Esophagus squamous epithelium (tissue), 5 donors: ENCODE results near the gene LRIT2. TPM values are rescaled to one million over a fixed set of nuclear protein-coding genes. Genes with fewer than 3 reads are reported as not detected.

Experiments
- DNase-seq: peaks from one replicate; lab custom pipeline; 2025; lab: John Stamatoyannopoulos, UW
- H3K27ac ChIP-seq, 4 donors: fragments of 200-600 bp; sonication (generic); one replicate each; pipeline ENCODE4 v1.5.1; 2016 to 2019; ENCODE audit warnings: mild to moderate bottlenecking in 1 of 4
- H3K27me3 ChIP-seq, 4 donors: fragments of 200-600 bp; sonication (generic); 1 replicate in 3 of 4; 2 replicates in 1 of 4; pipeline versions ENCODE4 v1.5.1 to v1.6.0; 2017 to 2021; ENCODE audit warnings: antibody characterized with exemption in 1 of 4
- H3K36me3 ChIP-seq, 3 donors: fragments of 200-600 bp; sonication (generic); one replicate each; pipeline ENCODE4 v1.5.1; 2016 to 2019
- H3K4me1 ChIP-seq, 3 donors: fragments of 200-600 bp; sonication (generic); one replicate each; pipeline ENCODE4 v1.5.1; 2017 to 2019
- H3K4me3 ChIP-seq, 4 donors: fragments of 200-600 bp; sonication (generic); 1 replicate in 3 of 4; 2 replicates in 1 of 4; pipeline ENCODE4 v1.5.1; 2016 to 2019; ENCODE audit warnings: mild to moderate bottlenecking in 2 of 4, moderate library complexity in 1 of 4
- H3K9me3 ChIP-seq, 3 donors: fragments of 200-600 bp; sonication (generic); one replicate each; pipeline ENCODE4 v1.5.1; 2016 to 2019
- POLR2A ChIP-seq, 4 donors: fragments of 450-650 bp; IDR thresholded peaks; one replicate each; pipeline ENCODE4 v1.6.1; 2017; ENCODE audit warnings: antibody characterized with exemption in 4 of 4, mild to moderate bottlenecking in 4 of 4, moderate library complexity in 3 of 4
- WGBS, 2 donors: methylation state at CpG; one replicate each; pipeline ENCODE4 v1.1.5; 2018; 5-methylcytosine and 5-hydroxymethylcytosine counted together
- intact Hi-C: fragments of 100-400 bp; cut with DNase I; formaldehyde crosslinking; loops from one replicate; pipeline ENCODE4 v1.15.0; 2022
- total RNA-seq, 4 donors: library from RNA; depleted of rRNA; stranded (reverse); fragments of >200 nt; gene quantifications; one replicate each; pipeline ENCODE4 v1.1.0, GENCODE V29; 2016
- TF ChIP-seq, protein P1 (sequence below), 6 experiments: fragments of 450-650 bp in 4 of 6; fragments of 200-600 bp in 2 of 6; sonication (generic) in 2 of 6; IDR thresholded peaks; one replicate each; pipeline ENCODE4 v1.5.1; 2016 to 2019; ENCODE audit warnings: antibody characterized with exemption in 6 of 6, mild to moderate bottlenecking in 4 of 6, moderate library complexity in 4 of 6
- donor health status: DM: yes; HTN: yes; CAD: no.

Gene LRIT2
- total RNA-seq, 4 donors from 2014 or later = not detected

DNA sequence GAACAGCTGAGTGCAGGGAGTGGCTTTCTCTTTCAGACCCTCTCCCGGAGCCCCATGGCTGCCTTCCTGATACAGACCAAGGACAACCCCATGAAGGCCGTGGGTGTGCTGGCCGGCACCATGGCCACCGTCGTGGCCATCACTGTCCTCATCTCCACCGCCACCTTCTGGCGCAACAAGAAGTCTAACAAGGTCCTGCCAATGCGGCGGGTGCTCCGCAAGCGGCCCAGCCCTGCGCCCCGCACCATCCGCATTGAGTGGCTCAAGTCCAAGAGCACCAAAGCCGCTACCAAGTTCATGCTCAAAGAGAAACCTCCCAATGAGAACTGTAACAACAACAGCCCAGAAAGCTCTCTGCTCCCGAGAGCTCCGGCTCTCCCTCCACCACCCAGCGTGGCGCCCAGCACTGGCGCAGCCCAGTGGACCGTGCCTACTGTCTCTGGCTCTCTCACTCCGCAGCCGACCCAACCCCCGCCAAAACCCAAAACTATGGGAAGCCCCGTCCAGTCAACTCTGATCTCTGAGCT, 11.2 kb downstream of the LRIT2 start:
- H3K27ac ChIP-seq = no peak overlapping the region
- H3K4me3 ChIP-seq = no peak overlapping the region
- peaks cover 0 to 18% (median 0%) of the 10 kb centered on the region in 3 donors for H3K36me3 ChIP-seq
- H3K27me3 ChIP-seq = no peaks in the 10 kb centered on the region
- WGBS, 2 donors = 66% methylated on average over 8 of the region's 25 CpGs; no CpG with 5 or more reads in 1 of the 2 donors
- DNase-seq = no peak
- intact Hi-C loops = no loop called here
- H3K4me1 ChIP-seq = no peaks in the 10 kb centered on the region
- TF ChIP-seq, protein P1, sequence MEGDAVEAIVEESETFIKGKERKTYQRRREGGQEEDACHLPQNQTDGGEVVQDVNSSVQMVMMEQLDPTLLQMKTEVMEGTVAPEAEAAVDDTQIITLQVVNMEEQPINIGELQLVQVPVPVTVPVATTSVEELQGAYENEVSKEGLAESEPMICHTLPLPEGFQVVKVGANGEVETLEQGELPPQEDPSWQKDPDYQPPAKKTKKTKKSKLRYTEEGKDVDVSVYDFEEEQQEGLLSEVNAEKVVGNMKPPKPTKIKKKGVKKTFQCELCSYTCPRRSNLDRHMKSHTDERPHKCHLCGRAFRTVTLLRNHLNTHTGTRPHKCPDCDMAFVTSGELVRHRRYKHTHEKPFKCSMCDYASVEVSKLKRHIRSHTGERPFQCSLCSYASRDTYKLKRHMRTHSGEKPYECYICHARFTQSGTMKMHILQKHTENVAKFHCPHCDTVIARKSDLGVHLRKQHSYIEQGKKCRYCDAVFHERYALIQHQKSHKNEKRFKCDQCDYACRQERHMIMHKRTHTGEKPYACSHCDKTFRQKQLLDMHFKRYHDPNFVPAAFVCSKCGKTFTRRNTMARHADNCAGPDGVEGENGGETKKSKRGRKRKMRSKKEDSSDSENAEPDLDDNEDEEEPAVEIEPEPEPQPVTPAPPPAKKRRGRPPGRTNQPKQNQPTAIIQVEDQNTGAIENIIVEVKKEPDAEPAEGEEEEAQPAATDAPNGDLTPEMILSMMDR (IDR thresholded peaks at IDR 0.05) = no peak
- no peak for TF ChIP-seq POLR2A (IDR thresholded peaks at IDR 0.05)
- H3K9me3 ChIP-seq = no peaks in the 10 kb centered on the region

DNA sequence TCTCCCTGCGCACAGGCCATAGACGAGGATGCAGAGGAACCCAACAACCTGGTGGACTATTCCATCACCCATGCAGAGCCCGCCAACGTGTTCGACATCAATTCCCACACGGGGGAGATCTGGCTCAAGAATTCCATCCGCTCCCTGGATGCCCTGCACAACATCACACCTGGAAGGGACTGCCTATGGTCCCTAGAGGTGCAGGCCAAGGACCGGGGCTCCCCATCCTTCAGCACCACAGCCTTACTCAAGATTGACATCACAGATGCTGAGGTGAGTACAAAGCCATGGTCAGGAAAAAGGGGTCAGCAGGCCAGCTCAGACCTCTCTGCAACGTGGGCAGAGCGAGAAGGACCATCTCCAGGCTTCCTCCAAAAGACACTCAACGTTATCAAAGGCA, 12.3 kb downstream of the LRIT2 start:
- no peaks in the 10 kb centered on the region for H3K9me3 ChIP-seq
- H3K36me3 ChIP-seq = peaks cover 0 to 27% (median 0%) of the 10 kb centered on the region in 3 donors
- no peak overlapping the region for H3K27ac ChIP-seq
- intact Hi-C loops = no loop called here
- TF ChIP-seq, protein P1 (IDR thresholded peaks at IDR 0.05) = no peak
- no peak for TF ChIP-seq POLR2A (IDR thresholded peaks at IDR 0.05)
- no peak for DNase-seq
- no peaks in the 10 kb centered on the region for H3K4me1 ChIP-seq
- H3K27me3 ChIP-seq = no peaks in the 10 kb centered on the region
- H3K4me3 ChIP-seq = no peak overlapping the region
- 70 to 76% methylated on average over 2 to 10 of the region's 11 CpGs for WGBS, 2 donors

DNA sequence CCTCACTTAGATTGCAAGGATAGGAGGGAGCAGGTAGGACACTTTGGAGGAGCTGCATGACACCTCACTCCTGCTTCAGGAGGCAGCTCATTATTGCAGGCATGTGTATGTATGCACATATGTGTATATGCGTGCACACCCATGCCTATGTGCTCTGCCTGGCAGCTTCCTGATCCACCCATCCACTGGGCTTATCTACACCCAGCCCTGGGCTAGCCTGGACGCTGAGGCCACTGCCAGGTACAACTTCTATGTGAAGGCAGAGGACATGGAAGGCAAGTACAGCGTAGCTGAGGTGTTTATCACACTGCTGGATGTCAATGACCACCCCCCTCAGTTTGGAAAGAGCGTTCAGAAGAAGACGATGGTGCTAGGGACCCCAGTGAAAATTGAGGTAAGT, 13.3 kb downstream of the LRIT2 start:
- Histone ChIP-seq H3K27ac (no peak overlapping the region), H3K9me3 (no peaks in the 10 kb centered on the region), H3K4me1 (no peaks in the 10 kb centered on the region), H3K4me3 (no peak overlapping the region), H3K27me3 (no peaks in the 10 kb centered on the region), H3K36me3 (peaks cover 0 to 29% (median 0%) of the 10 kb centered on the region in 3 donors)
- no peak for TF ChIP-seq POLR2A (IDR thresholded peaks at IDR 0.05)
- TF ChIP-seq, protein P1 (IDR thresholded peaks at IDR 0.05) = no peak
- DNase-seq = no peak
- 76 to 93% methylated on average over 3 to 4 of the region's 5 CpGs for WGBS, 2 donors
- intact Hi-C loops = no loop called here

DNA sequence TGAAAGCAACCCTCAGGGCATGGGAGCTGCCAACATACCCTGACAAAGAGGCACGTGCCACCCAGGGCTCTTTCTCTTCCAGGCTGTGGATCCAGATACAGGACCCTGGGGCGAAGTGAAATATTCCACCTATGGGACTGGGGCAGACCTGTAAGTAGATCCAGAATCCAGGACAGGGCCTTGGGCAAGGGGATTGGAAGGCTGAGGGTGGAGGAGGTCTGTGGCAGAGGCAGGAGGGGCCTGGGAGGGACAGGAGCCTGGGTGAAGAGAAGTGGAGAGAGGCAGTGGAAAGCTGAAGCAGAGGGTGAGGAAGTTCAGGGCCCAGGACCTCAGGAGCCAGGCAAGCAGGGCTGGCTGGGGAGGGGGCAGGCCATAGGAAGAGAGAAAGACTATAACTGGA, 13.8 kb downstream of the LRIT2 start:
- H3K27me3 ChIP-seq = no peaks in the 10 kb centered on the region
- WGBS, 2 donors = 50% methylated on average over 1 of the region's 2 CpGs; no CpG with 5 or more reads in 1 of the 2 donors
- H3K27ac ChIP-seq = no peak overlapping the region
- TF ChIP-seq, protein P1 (IDR thresholded peaks at IDR 0.05) = no peak
- no peak for TF ChIP-seq POLR2A (IDR thresholded peaks at IDR 0.05)
- H3K4me1 ChIP-seq = no peaks in the 10 kb centered on the region
- DNase-seq = no peak
- H3K36me3 ChIP-seq = peaks cover 0 to 29% (median 0%) of the 10 kb centered on the region in 3 donors
- intact Hi-C loops = no loop called here
- no peaks in the 10 kb centered on the region for H3K9me3 ChIP-seq
- H3K4me3 ChIP-seq = no peak overlapping the region

DNA sequence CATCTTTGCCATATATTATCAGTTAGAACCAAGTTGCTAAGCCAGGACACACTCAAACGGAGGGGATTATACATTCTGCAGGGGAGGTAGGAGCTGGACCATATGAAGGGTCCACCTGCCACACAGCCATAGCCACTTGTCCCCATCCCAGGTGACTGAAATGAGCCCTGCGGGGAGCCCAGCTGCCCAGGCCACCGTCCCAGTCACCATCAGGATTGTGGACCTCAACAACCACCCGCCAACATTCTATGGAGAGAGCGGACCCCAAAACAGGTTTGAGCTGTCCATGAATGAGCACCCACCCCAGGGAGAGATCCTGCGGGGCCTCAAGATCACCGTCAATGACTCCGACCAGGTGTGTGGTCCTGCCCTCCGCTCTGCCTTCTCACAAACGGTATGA, 17.3 kb downstream of the LRIT2 start:
- 80 to 87% methylated on average over 4 to 5 of the region's 10 CpGs for WGBS, 2 donors
- Histone ChIP-seq H3K27ac (no peak overlapping the region), H3K4me1 (no peaks in the 10 kb centered on the region), H3K27me3 (no peaks in the 10 kb centered on the region), H3K36me3 (peaks cover 0 to 26% (median 0%) of the 10 kb centered on the region in 3 donors), H3K9me3 (no peaks in the 10 kb centered on the region), H3K4me3 (no peak overlapping the region)
- intact Hi-C loops = loop anchor here (5.0 kb wide), 1 partner anchor 61 kb away; no protein-coding TSS in a partner anchor
- TF ChIP-seq, protein P1 (IDR thresholded peaks at IDR 0.05) = no peak
- no peak for TF ChIP-seq POLR2A (IDR thresholded peaks at IDR 0.05)
- no peak for DNase-seq
